HEK293 (cell line): ENCODE data around the gene IKZF1.

Experiments
- CTCF ChIA-PET: fragments of 350-600 bp; formaldehyde crosslinking; extraction: SDS; loops from one replicate; lab custom pipeline; 2021; ENCODE audit warnings: antibody characterized with exemption; lab: Yijun Ruan, JAX
- POLR2A ChIA-PET: fragments of 300-600 bp; formaldehyde crosslinking; extraction: SDS; loops from one replicate; lab custom pipeline; 2020; ENCODE audit warnings: antibody characterized with exemption, inconsistent platforms; lab: Yijun Ruan, JAX
- H3K27ac ChIP-seq: fragments of 200-500 bp; sonication (Bioruptor generic); 2 replicates; pipeline ENCODE4 v1.5.1; 2014; ENCODE audit warnings: low read depth, low read length, control low read depth, inconsistent platforms; ENCODE audit errors: extremely low read depth
- H3K36me3 ChIP-seq, 2 experiments: fragments of 200-500 bp in 1 of 2; sonication (Bioruptor generic) in 1 of 2; 1 replicate in 1 of 2; 2 replicates in 1 of 2; pipeline ENCODE4 v1.5.1; 2014 to 2017; ENCODE audit warnings: inconsistent platforms in 2 of 2, low read length in 2 of 2; ENCODE audit not compliant: control insufficient read depth in 2 of 2, insufficient read depth in 1 of 2
- H3K4me1 ChIP-seq: fragments of 200-500 bp; sonication (Bioruptor generic); 2 replicates; pipeline ENCODE4 v1.5.1; 2014; ENCODE audit warnings: mild to moderate bottlenecking, low read length, inconsistent platforms; ENCODE audit not compliant: control insufficient read depth, insufficient read depth
- H3K4me3 ChIP-seq: 2 replicates; pipeline ENCODE4 v1.5.1; 2011; ENCODE audit warnings: low read depth, mild to moderate bottlenecking, control low read depth, low read length, moderate library complexity
- H3K9me3 ChIP-seq: fragments of 200-500 bp; sonication (Bioruptor generic); 2 replicates; pipeline ENCODE4 v1.5.1; 2014; ENCODE audit warnings: low read depth, low read length, inconsistent platforms; ENCODE audit not compliant: control insufficient read depth, insufficient read depth
- BCL11A ChIP-seq: fragments of 450-650 bp; formaldehyde crosslinking; IDR thresholded peaks from 2 replicates; pipeline ENCODE4 v1.5.1; 2016; ENCODE audit warnings: low read depth, missing biosample characterization, missing genetic modification characterization
- BCL11B ChIP-seq: fragments of 450-650 bp; formaldehyde crosslinking; IDR thresholded peaks from 2 replicates; pipeline ENCODE4 v1.5.1; 2016; ENCODE audit warnings: low read depth, missing biosample characterization, missing genetic modification characterization
- CTCF ChIP-seq: fragments of 450-650 bp; formaldehyde crosslinking; IDR thresholded peaks from 2 replicates; pipeline ENCODE4 v1.5.1; 2016; ENCODE audit warnings: missing biosample characterization, missing genetic modification characterization
- GFI1B ChIP-seq: fragments of 450-650 bp; formaldehyde crosslinking; IDR thresholded peaks from 2 replicates; pipeline ENCODE4 v1.5.1; 2016; ENCODE audit warnings: missing biosample characterization, missing genetic modification characterization
- GLI4 ChIP-seq: fragments of 450-650 bp; formaldehyde crosslinking; IDR thresholded peaks from 2 replicates; pipeline ENCODE4 v1.5.1; 2016; ENCODE audit warnings: missing biosample characterization, missing genetic modification characterization
- GLIS2 ChIP-seq: fragments of 450-650 bp; formaldehyde crosslinking; IDR thresholded peaks from 2 replicates; pipeline ENCODE4 v1.5.1; 2016; ENCODE audit warnings: missing biosample characterization, missing genetic modification characterization
- INSM2 ChIP-seq: fragments of 450-650 bp; formaldehyde crosslinking; IDR thresholded peaks from 2 replicates; pipeline ENCODE4 v1.5.1; 2016; ENCODE audit warnings: missing biosample characterization, missing genetic modification characterization
- KLF7 ChIP-seq: fragments of 450-650 bp; formaldehyde crosslinking; IDR thresholded peaks from 2 replicates; pipeline ENCODE4 v1.5.1; 2016; ENCODE audit warnings: missing biosample characterization, missing genetic modification characterization, borderline replicate concordance
- PRDM10 ChIP-seq: fragments of 450-650 bp; formaldehyde crosslinking; IDR thresholded peaks from 2 replicates; pipeline ENCODE4 v1.5.1; 2016; ENCODE audit warnings: missing biosample characterization, missing genetic modification characterization
- SCRT1 ChIP-seq: fragments of 450-650 bp; formaldehyde crosslinking; IDR thresholded peaks from 2 replicates; pipeline ENCODE4 v1.5.1; 2016; ENCODE audit warnings: missing biosample characterization, missing genetic modification characterization, borderline replicate concordance
- SP7 ChIP-seq: fragments of 450-650 bp; formaldehyde crosslinking; IDR thresholded peaks from 2 replicates; pipeline ENCODE4 v1.5.1; 2016; ENCODE audit warnings: missing biosample characterization, missing genetic modification characterization
- TRIM28 ChIP-seq: IDR thresholded peaks from 2 replicates; pipeline ENCODE4 v1.6.1; 2011; ENCODE audit warnings: low read length, control low read depth, borderline replicate concordance
- YY2 ChIP-seq: fragments of 450-650 bp; formaldehyde crosslinking; IDR thresholded peaks from 2 replicates; pipeline ENCODE4 v1.5.1; 2016; ENCODE audit warnings: missing biosample characterization, missing genetic modification characterization
- ZBTB1 ChIP-seq: fragments of 450-650 bp; formaldehyde crosslinking; IDR thresholded peaks from 2 replicates; pipeline ENCODE4 v1.5.1; 2016; ENCODE audit warnings: missing biosample characterization, missing genetic modification characterization
- ZBTB21 ChIP-seq: fragments of 450-650 bp; formaldehyde crosslinking; IDR thresholded peaks from 2 replicates; pipeline ENCODE4 v1.5.1; 2017; ENCODE audit warnings: missing biosample characterization, missing genetic modification characterization
- ZFHX2 ChIP-seq: fragments of 450-650 bp; formaldehyde crosslinking; conservative IDR thresholded peaks from 2 replicates; pipeline ENCODE4 v1.5.1; 2016; ENCODE audit warnings: missing biosample characterization, missing genetic modification characterization
- ZNF138 ChIP-seq: fragments of 450-650 bp; formaldehyde crosslinking; IDR thresholded peaks from 2 replicates; pipeline ENCODE4 v1.5.1; 2016; ENCODE audit warnings: missing biosample characterization, missing genetic modification characterization, borderline replicate concordance
- ZNF202 ChIP-seq: fragments of 450-650 bp; formaldehyde crosslinking; IDR thresholded peaks from 2 replicates; pipeline ENCODE4 v1.5.1; 2016; ENCODE audit warnings: missing biosample characterization, missing genetic modification characterization, borderline replicate concordance
- ZNF214 ChIP-seq: fragments of 450-650 bp; formaldehyde crosslinking; IDR thresholded peaks from 2 replicates; pipeline ENCODE4 v1.5.1; 2017; ENCODE audit warnings: missing biosample characterization, mild to moderate bottlenecking, missing genetic modification characterization, borderline replicate concordance
- ZNF239 ChIP-seq: fragments of 450-650 bp; formaldehyde crosslinking; IDR thresholded peaks from 2 replicates; pipeline ENCODE4 v1.5.1; 2016; ENCODE audit warnings: missing biosample characterization, missing genetic modification characterization
- ZNF350 ChIP-seq: fragments of 450-650 bp; formaldehyde crosslinking; IDR thresholded peaks from 2 replicates; pipeline ENCODE4 v1.5.0; 2017; ENCODE audit warnings: missing biosample characterization, mild to moderate bottlenecking, missing genetic modification characterization
- ZNF354C ChIP-seq: fragments of 450-650 bp; formaldehyde crosslinking; IDR thresholded peaks from 2 replicates; pipeline ENCODE4 v1.5.1; 2016; ENCODE audit warnings: missing biosample characterization, missing genetic modification characterization, low read depth, borderline replicate concordance
- ZNF366 ChIP-seq: fragments of 450-650 bp; formaldehyde crosslinking; conservative IDR thresholded peaks from 2 replicates; pipeline ENCODE4 v1.5.1; 2016; ENCODE audit warnings: missing biosample characterization, missing genetic modification characterization
- ZNF514 ChIP-seq: fragments of 450-650 bp; formaldehyde crosslinking; IDR thresholded peaks from 2 replicates; pipeline ENCODE4 v1.5.1; 2016; ENCODE audit warnings: missing biosample characterization, missing genetic modification characterization
- ZNF555 ChIP-seq: fragments of 450-650 bp; formaldehyde crosslinking; conservative IDR thresholded peaks from 2 replicates; pipeline ENCODE4 v1.5.1; 2017; ENCODE audit warnings: missing biosample characterization, mild to moderate bottlenecking, missing genetic modification characterization, inconsistent platforms
- ZNF558 ChIP-seq: fragments of 450-650 bp; formaldehyde crosslinking; IDR thresholded peaks from 2 replicates; pipeline ENCODE4 v1.5.1; 2016; ENCODE audit warnings: missing biosample characterization, missing genetic modification characterization
- ZNF560 ChIP-seq: fragments of 450-650 bp; formaldehyde crosslinking; IDR thresholded peaks from 2 replicates; pipeline ENCODE4 v1.5.1; 2017; ENCODE audit warnings: missing biosample characterization, missing genetic modification characterization, borderline replicate concordance
- ZNF600 ChIP-seq: fragments of 450-650 bp; formaldehyde crosslinking; IDR thresholded peaks from 2 replicates; pipeline ENCODE4 v1.5.1; 2016; ENCODE audit warnings: missing biosample characterization, missing genetic modification characterization
- ZNF624 ChIP-seq: fragments of 450-650 bp; formaldehyde crosslinking; IDR thresholded peaks from 2 replicates; pipeline ENCODE4 v1.5.1; 2017; ENCODE audit warnings: missing biosample characterization, missing genetic modification characterization
- ZNF701 ChIP-seq: fragments of 450-650 bp; formaldehyde crosslinking; IDR thresholded peaks from 2 replicates; pipeline ENCODE4 v1.5.1; 2016; ENCODE audit warnings: missing biosample characterization, missing genetic modification characterization
- ZNF747 ChIP-seq: fragments of 450-650 bp; formaldehyde crosslinking; IDR thresholded peaks from 2 replicates; pipeline ENCODE4 v1.5.1; 2016; ENCODE audit warnings: missing biosample characterization, missing genetic modification characterization
- ZNF76 ChIP-seq: fragments of 450-650 bp; formaldehyde crosslinking; IDR thresholded peaks from 2 replicates; pipeline ENCODE4; 2016; ENCODE audit warnings: low read depth, missing biosample characterization, missing genetic modification characterization, borderline replicate concordance

IKZF1 gene

GRCh38 chr7:50264908-50265307, 39.6 kb upstream of the IKZF1 start:
- TF ChIP-seq ZNF560 (no peak), ZNF514 (tag by site-specific recombination) (no peak), BCL11A (tag by site-specific recombination) (no peak), YY2 (no peak), SCRT1 (tag by site-specific recombination) (no peak), INSM2 (tag by site-specific recombination) (no peak), ZBTB21 (tag by site-specific recombination) (no peak), ZNF558 (no peak), ZNF76 (tag by site-specific recombination) (no peak), GLI4 (tag by site-specific recombination) (no peak), ZNF701 (tag by site-specific recombination) (no peak), ZNF138 (tag by site-specific recombination) (no peak), KLF7 (tag by site-specific recombination) (no peak), ZNF600 (tag by site-specific recombination) (no peak), ZNF354C (no peak), GFI1B (tag by site-specific recombination) (no peak)
- TF ChIP-seq, all 188 proteins: peak for 0
- ChIA-PET POLR2A (no interaction called here), CTCF (no interaction called here)
- no peaks in the 10 kb centered on the region for H3K9me3 ChIP-seq
- H3K4me3 ChIP-seq: no peak overlapping the region
- H3K36me3 ChIP-seq: no peaks in the 10 kb centered on the region
- no peaks in the 10 kb centered on the region for H3K4me1 ChIP-seq
- H3K27ac ChIP-seq: no peak overlapping the region

- Histone ChIP-seq H3K9me3 (no peaks in the 10 kb centered on the region), H3K36me3 (no peaks in the 10 kb centered on the region), H3K4me1 (no peaks in the 10 kb centered on the region), H3K27ac (no peak overlapping the region), H3K4me3 (no peak overlapping the region)
- POLR2A ChIA-PET: no interaction called here
- CTCF ChIA-PET: no interaction called here
- no peak for TF ChIP-seq BCL11B (tag by site-specific recombination)
- no peak for TF ChIP-seq ZNF239 (tag by site-specific recombination)
- TF ChIP-seq ZNF624 (tag by site-specific recombination): no peak
- TF ChIP-seq SP7 (tag by site-specific recombination): no peak
- no peak for TF ChIP-seq ZBTB1 (tag by site-specific recombination)
- no peak for TF ChIP-seq ZNF366 (tag by site-specific recombination)
- TF ChIP-seq ZNF214 (tag by site-specific recombination): no peak
- TF ChIP-seq PRDM10: no peak
- TF ChIP-seq TRIM28: no peak
- TF ChIP-seq ZFHX2: no peak
- TF ChIP-seq ZNF350 (tag by site-specific recombination): no peak
- TF ChIP-seq GLIS2 (tag by site-specific recombination): no peak
- no peak for TF ChIP-seq ZNF202 (tag by site-specific recombination)
- no peak for TF ChIP-seq CTCF (tag by site-specific recombination)
- TF ChIP-seq ZNF747 (tag by site-specific recombination): no peak
- no peak for TF ChIP-seq ZNF555 (tag by site-specific recombination)
Measured at GRCh38 chr7:50265968-50266634, 38.4 kb upstream of the IKZF1 start.
